Measurements from ENCODE around the gene DMRT2.

DMRT2 gene

DNA sequence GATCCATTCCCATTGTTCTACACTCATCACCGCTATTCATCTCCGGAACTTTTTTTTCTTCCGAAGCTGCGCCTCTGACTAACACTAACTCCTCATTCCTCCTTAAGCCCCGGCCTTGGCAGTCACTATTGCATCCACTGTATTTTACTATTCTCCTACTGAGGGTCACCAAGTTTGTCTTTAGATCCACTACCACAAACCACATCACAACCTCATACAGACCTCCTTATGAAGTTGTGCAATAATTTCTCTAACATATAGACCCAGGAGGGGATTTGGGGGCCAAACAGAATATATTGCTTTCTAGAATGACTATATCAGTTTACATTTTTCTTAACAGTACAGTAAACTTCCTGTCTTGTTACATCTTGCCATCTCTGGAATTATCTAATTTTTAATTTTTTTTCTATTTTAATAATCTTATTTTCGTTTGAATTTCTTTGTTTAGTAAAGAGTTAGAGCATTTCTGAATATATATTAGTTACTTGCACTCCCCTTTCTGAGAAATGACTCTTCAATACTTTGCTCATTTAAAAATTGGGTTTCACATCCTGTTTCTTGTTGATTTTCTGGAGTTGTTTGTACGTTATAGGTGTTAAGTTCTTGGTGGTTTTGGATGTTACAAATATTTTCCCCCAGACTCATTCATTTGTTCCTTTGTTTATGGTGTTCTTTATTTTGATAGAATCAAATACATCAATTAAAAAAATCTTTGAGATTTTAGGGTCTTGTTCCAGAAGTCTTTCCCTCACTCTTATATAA lies 37.1 kb downstream of the DMRT2 start (continued):
- TF ChIP-seq ZNF366 (tag by site-specific recombination; conservative IDR thresholded peaks at IDR 0.05) = no peak

DNA sequence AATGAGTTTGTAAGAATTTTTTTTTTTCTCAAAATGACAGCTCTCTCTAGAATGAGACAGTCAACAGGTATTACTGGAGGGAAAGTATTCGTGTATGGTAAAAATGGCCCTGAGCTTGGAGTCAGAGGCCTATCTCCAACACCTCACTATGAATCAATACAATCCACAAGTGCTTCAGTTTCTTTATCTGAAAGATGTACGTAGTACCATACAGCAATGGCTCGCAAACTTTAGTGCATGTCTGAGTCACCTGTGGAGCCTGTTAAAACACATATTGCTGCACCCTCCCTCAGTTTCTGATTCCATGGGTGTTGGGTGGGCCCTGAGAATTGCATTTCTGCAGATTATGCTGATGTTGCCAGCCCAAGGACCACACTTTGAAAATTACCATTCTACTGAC lies 44.6 kb downstream of the DMRT2 start:
- H3K36me3 ChIP-seq (ENCODE audit: control insufficient read depth in 2 of 2, insufficient read depth in 1 of 2, low read length in 2 of 2) = no peaks in the 10 kb centered on the region
- no peaks in the 10 kb centered on the region for H3K9me3 ChIP-seq (ENCODE audit: control insufficient read depth, insufficient read depth, low read depth, low read length)
- CTCF ChIA-PET = no interaction called here
- POLR2A ChIA-PET = no interaction called here
- TF ChIP-seq ZNF621 (tag by site-specific recombination; IDR thresholded peaks at IDR 0.05) (no peak), SALL2 (tag by site-specific recombination; IDR thresholded peaks at IDR 0.05; ENCODE audit: borderline replicate concordance) (no peak), ZNF292 (tag by site-specific recombination; IDR thresholded peaks at IDR 0.05; ENCODE audit: borderline replicate concordance, low read depth) (no peak), ZNF830 (tag by site-specific recombination; IDR thresholded peaks at IDR 0.05; ENCODE audit: low read depth) (no peak), ZNF266 (tag by site-specific recombination; IDR thresholded peaks at IDR 0.05; ENCODE audit: low read depth) (no peak), MEIS1 (CRISPR knock-in tag; IDR thresholded peaks at IDR 0.05; ENCODE audit: borderline replicate concordance) (no peak), ZBTB21 (tag by site-specific recombination; IDR thresholded peaks at IDR 0.05) (no peak), ZNF169 (tag by site-specific recombination; IDR thresholded peaks at IDR 0.05) (no peak), ZNF768 (tag by site-specific recombination; IDR thresholded peaks at IDR 0.05) (no peak), SP7 (tag by site-specific recombination; IDR thresholded peaks at IDR 0.05) (no peak), ZFP41 (tag by site-specific recombination; IDR thresholded peaks at IDR 0.05; ENCODE audit: borderline replicate concordance) (no peak)
- TF ChIP-seq, protein P1, sequence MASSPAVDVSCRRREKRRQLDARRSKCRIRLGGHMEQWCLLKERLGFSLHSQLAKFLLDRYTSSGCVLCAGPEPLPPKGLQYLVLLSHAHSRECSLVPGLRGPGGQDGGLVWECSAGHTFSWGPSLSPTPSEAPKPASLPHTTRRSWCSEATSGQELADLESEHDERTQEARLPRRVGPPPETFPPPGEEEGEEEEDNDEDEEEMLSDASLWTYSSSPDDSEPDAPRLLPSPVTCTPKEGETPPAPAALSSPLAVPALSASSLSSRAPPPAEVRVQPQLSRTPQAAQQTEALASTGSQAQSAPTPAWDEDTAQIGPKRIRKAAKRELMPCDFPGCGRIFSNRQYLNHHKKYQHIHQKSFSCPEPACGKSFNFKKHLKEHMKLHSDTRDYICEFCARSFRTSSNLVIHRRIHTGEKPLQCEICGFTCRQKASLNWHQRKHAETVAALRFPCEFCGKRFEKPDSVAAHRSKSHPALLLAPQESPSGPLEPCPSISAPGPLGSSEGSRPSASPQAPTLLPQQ (tag by site-specific recombination; IDR thresholded peaks at IDR 0.05) = no peak
- TF ChIP-seq, protein P2, sequence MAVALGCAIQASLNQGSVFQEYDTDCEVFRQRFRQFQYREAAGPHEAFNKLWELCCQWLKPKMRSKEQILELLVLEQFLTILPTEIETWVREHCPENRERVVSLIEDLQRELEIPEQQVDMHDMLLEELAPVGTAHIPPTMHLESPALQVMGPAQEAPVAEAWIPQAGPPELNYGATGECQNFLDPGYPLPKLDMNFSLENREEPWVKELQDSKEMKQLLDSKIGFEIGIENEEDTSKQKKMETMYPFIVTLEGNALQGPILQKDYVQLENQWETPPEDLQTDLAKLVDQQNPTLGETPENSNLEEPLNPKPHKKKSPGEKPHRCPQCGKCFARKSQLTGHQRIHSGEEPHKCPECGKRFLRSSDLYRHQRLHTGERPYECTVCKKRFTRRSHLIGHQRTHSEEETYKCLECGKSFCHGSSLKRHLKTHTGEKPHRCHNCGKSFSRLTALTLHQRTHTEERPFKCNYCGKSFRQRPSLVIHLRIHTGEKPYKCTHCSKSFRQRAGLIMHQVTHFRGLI (tag by site-specific recombination; IDR thresholded peaks at IDR 0.05) = no peak
- TF ChIP-seq, protein P3, sequence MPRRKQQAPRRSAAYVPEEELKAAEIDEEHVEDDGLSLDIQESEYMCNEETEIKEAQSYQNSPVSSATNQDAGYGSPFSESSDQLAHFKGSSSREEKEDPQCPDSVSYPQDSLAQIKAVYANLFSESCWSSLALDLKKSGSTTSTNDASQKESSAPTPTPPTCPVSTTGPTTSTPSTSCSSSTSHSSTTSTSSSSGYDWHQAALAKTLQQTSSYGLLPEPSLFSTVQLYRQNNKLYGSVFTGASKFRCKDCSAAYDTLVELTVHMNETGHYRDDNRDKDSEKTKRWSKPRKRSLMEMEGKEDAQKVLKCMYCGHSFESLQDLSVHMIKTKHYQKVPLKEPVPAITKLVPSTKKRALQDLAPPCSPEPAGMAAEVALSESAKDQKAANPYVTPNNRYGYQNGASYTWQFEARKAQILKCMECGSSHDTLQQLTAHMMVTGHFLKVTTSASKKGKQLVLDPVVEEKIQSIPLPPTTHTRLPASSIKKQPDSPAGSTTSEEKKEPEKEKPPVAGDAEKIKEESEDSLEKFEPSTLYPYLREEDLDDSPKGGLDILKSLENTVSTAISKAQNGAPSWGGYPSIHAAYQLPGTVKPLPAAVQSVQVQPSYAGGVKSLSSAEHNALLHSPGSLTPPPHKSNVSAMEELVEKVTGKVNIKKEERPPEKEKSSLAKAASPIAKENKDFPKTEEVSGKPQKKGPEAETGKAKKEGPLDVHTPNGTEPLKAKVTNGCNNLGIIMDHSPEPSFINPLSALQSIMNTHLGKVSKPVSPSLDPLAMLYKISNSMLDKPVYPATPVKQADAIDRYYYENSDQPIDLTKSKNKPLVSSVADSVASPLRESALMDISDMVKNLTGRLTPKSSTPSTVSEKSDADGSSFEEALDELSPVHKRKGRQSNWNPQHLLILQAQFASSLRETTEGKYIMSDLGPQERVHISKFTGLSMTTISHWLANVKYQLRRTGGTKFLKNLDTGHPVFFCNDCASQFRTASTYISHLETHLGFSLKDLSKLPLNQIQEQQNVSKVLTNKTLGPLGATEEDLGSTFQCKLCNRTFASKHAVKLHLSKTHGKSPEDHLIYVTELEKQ (tag by site-specific recombination; IDR thresholded peaks at IDR 0.05; ENCODE audit: borderline replicate concordance) = no peak
- H3K27ac ChIP-seq (ENCODE audit: extremely low read depth, low read depth, low read length) = no peak overlapping the region
- no peaks in the 10 kb centered on the region for H3K4me1 ChIP-seq (ENCODE audit: control insufficient read depth, insufficient read depth, low read length)
- no peak overlapping the region for H3K4me3 ChIP-seq (ENCODE audit: low read depth, low read length)
